ENCODE measurements around the gene BHMT. TPM values are rescaled to one million over a fixed set of nuclear protein-coding genes. Genes with fewer than 3 reads are reported as not detected.

BHMT gene
- total and polyA plus RNA-seq, 10 of the 15 experiments (the other 5 are each of a cell fraction or from before 2014, with no cell fraction given): 0.44 TPM; not detected in 9

DNA sequence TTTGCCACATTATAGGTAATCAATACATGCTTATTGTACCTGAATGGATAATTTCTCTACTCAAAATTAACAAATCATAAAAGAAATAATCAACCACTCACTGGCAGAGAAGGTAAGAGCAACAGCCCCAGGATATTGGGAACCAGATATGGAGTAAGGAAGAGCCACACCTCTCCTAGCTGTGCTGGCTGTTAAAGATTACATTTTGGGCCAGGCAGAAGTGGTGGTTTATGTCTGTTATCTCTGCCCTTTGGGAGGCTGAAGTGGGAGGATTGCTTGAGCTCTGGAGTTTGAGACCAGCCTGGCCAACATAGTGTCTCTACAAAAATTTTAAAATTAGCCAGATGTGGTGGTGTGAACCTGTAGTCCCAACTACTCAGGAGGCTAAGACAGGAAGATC lies 56.4 kb downstream of the BHMT start (continued):
- TF ChIP-seq ZNF687 (IDR thresholded peaks at IDR 0.05) (no peak), GATAD2B (conservative IDR thresholded peaks at IDR 0.05; ENCODE audit: low read depth) (no peak), NR2C1 (IDR thresholded peaks at IDR 0.05) (no peak), E4F1 (IDR thresholded peaks at IDR 0.05; ENCODE audit: borderline replicate concordance, partially characterized antibody) (no peak), RELA (IDR thresholded peaks at IDR 0.05; ENCODE audit: borderline replicate concordance, partially characterized antibody) (no peak), CBFB (IDR thresholded peaks at IDR 0.05; ENCODE audit: low read depth) (no peak)
- TF ChIP-seq, protein P1, sequence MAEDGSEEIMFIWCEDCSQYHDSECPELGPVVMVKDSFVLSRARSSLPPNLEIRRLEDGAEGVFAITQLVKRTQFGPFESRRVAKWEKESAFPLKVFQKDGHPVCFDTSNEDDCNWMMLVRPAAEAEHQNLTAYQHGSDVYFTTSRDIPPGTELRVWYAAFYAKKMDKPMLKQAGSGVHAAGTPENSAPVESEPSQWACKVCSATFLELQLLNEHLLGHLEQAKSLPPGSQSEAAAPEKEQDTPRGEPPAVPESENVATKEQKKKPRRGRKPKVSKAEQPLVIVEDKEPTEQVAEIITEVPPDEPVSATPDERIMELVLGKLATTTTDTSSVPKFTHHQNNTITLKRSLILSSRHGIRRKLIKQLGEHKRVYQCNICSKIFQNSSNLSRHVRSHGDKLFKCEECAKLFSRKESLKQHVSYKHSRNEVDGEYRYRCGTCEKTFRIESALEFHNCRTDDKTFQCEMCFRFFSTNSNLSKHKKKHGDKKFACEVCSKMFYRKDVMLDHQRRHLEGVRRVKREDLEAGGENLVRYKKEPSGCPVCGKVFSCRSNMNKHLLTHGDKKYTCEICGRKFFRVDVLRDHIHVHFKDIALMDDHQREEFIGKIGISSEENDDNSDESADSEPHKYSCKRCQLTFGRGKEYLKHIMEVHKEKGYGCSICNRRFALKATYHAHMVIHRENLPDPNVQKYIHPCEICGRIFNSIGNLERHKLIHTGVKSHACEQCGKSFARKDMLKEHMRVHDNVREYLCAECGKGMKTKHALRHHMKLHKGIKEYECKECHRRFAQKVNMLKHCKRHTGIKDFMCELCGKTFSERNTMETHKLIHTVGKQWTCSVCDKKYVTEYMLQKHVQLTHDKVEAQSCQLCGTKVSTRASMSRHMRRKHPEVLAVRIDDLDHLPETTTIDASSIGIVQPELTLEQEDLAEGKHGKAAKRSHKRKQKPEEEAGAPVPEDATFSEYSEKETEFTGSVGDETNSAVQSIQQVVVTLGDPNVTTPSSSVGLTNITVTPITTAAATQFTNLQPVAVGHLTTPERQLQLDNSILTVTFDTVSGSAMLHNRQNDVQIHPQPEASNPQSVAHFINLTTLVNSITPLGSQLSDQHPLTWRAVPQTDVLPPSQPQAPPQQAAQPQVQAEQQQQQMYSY (CRISPR knock-in tag; IDR thresholded peaks at IDR 0.05): no peak
- TF ChIP-seq, protein P2, sequence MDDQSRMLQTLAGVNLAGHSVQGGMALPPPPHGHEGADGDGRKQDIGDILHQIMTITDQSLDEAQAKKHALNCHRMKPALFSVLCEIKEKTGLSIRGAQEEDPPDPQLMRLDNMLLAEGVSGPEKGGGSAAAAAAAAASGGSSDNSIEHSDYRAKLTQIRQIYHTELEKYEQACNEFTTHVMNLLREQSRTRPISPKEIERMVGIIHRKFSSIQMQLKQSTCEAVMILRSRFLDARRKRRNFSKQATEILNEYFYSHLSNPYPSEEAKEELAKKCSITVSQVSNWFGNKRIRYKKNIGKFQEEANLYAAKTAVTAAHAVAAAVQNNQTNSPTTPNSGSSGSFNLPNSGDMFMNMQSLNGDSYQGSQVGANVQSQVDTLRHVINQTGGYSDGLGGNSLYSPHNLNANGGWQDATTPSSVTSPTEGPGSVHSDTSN (IDR thresholded peaks at IDR 0.05; ENCODE audit: insufficient replicate concordance, low read depth, low read length): no peak
- TF ChIP-seq, protein P3, sequence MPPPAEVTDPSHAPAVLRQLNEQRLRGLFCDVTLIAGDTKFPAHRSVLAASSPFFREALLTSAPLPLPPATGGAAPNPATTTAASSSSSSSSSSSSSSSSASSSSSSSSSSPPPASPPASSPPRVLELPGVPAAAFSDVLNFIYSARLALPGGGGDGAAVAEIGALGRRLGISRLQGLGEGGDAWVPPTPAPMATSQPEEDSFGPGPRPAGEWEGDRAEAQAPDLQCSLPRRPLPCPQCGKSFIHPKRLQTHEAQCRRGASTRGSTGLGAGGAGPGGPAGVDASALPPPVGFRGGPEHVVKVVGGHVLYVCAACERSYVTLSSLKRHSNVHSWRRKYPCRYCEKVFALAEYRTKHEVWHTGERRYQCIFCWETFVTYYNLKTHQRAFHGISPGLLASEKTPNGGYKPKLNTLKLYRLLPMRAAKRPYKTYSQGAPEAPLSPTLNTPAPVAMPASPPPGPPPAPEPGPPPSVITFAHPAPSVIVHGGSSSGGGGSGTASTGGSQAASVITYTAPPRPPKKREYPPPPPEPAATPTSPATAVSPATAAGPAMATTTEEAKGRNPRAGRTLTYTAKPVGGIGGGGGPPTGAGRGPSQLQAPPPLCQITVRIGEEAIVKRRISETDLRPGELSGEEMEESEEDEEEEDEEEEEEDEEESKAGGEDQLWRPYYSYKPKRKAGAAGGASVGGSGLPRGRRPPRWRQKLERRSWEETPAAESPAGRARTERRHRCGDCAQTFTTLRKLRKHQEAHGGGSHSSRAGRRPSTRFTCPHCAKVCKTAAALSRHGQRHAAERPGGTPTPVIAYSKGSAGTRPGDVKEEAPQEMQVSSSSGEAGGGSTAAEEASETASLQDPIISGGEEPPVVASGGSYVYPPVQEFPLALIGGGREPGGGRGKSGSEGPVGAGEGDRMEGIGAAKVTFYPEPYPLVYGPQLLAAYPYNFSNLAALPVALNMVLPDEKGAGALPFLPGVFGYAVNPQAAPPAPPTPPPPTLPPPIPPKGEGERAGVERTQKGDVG (CRISPR knock-in tag; IDR thresholded peaks at IDR 0.05): no peak
- TF ChIP-seq, protein P4, sequence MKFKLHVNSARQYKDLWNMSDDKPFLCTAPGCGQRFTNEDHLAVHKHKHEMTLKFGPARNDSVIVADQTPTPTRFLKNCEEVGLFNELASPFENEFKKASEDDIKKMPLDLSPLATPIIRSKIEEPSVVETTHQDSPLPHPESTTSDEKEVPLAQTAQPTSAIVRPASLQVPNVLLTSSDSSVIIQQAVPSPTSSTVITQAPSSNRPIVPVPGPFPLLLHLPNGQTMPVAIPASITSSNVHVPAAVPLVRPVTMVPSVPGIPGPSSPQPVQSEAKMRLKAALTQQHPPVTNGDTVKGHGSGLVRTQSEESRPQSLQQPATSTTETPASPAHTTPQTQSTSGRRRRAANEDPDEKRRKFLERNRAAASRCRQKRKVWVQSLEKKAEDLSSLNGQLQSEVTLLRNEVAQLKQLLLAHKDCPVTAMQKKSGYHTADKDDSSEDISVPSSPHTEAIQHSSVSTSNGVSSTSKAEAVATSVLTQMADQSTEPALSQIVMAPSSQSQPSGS (IDR thresholded peaks at IDR 0.05; ENCODE audit: low read length): no peak

Data from GM12878 (cell line).